Measurements from ENCODE around the gene HS6ST1.

Gene HS6ST1

DNA sequence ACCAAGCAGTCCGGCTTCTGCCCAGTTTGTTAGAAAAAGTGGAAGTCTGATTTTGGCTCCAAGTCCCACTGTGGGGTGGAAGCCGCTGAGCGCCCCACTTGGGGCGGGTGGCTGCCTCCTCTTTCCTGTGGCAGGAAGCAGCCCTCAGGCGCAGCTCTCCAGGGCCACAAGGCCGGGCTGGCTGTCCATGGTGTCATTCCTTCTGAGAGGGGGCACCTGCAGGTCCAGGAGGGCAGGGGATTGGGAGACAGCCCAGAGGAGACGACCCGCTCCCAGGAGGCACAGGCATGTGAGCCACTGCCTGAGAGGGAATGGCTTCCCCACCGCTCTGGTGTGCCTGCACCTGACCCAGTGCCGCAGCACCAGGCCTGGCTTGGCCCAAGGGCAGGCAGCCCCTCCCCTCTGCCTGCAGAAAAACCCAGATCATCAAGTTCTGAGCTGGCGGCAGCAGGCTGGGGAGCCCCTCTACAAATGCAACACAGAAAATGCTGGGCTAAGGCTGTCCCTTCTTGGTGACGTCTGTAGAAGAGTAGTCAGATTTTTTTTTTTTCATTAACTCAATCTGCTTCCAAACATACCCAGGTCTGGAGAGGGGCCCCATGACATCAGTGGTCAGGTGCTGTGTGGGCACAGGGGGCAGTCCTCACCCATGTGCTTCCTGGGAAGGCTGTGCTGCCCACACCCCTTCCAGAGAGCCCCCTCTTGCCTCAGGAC, 38.4 kb downstream of the HS6ST1 start:
- Histone ChIP-seq H2BK15ac (ENCODE audit: low read depth, poor library complexity, severe bottlenecking) (no peak overlapping the region), H4K91ac (ENCODE audit: low read length) (peak overlapping the region; percentile 71), H2AK5ac (ENCODE audit: low read length, severe bottlenecking) (no peak overlapping the region), H2BK5ac (ENCODE audit: low read depth, low read length, poor library complexity, severe bottlenecking) (no peak overlapping the region), H3K9me3 (ENCODE audit: control insufficient read depth, low read length) (no peaks in the 10 kb centered on the region), H3K14ac (ENCODE audit: low read length in 2 of 2) (peak overlapping the region in 1 of 2 experiments; percentile 23), H3K27me3 (ENCODE audit: control insufficient read depth in 1 of 2, insufficient read depth in 1 of 2, low read length in 2 of 2) (no peaks in the 10 kb centered on the region), H3K36me3 (ENCODE audit: control insufficient read depth in 1 of 2, insufficient read depth in 2 of 2, low read depth in 1 of 2, low read length in 2 of 2) (peaks cover 6 to 55% of the 10 kb centered on the region in 2 experiments), H3K4me2 (ENCODE audit: low read length, poor library complexity, severe bottlenecking) (no peak overlapping the region), H3K27ac (ENCODE audit: low read length, poor library complexity, severe bottlenecking) (no peak overlapping the region), H2BK120ac (ENCODE audit: low read depth, low read length) (no peak overlapping the region), H3K18ac (ENCODE audit: low read depth in 1 of 2, low read length in 2 of 2) (no peak overlapping the region), H3K23ac (ENCODE audit: low read length in 2 of 2) (no peak overlapping the region), H2BK12ac (ENCODE audit: low read length in 2 of 2) (peak overlapping the region in 1 of 2 experiments; percentile 59), H3K9ac (ENCODE audit: low read length) (no peak overlapping the region), H3K4me3 (ENCODE audit: insufficient read depth in 1 of 2, low read depth in 1 of 2, low read length in 2 of 2) (no peak overlapping the region), H4K8ac (ENCODE audit: low read length) (no peak overlapping the region), H2AFZ (ENCODE audit: low read depth, low read length) (no peak overlapping the region), H3K4ac (ENCODE audit: low read depth in 1 of 2, low read length in 2 of 2) (no peak overlapping the region), H3K79me1 (replicated peaks; ENCODE audit: low read length, poor library complexity, severe bottlenecking) (peaks cover 38% of the 10 kb centered on the region), H3K4me1 (ENCODE audit: control insufficient read depth, insufficient read depth, low read depth, low read length) (peaks cover 27% of the 10 kb centered on the region)
- WGBS = 92% methylated on average over 11 of the region's 12 CpGs
- DNase-seq = no peak

DNA sequence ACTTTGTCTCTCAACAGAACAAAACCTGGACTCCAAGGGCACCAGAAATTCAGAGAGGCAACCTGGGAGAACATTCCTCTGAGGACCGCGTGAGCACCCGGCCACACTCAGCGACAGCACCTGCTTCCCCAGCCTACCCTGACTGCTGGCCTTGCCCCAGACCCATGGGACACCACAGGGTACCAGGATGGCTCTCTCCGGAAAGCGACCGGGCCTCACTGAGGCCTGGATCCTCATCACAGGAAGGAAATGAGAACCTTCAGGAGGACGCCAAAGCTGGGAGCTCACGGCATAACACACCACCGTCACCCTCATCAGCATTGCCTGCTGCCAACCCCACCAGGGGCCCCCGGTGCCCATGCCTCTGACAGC, 38.9 kb downstream of the HS6ST1 start:
- H2BK12ac ChIP-seq (ENCODE audit: low read length in 2 of 2) = no peak overlapping the region
- DNase-seq = no peak
- H3K79me1 ChIP-seq (replicated peaks; ENCODE audit: low read length, poor library complexity, severe bottlenecking) = peaks cover 32% of the 10 kb centered on the region
- no peak overlapping the region for H2BK15ac ChIP-seq (ENCODE audit: low read depth, poor library complexity, severe bottlenecking)
- H3K14ac ChIP-seq (ENCODE audit: low read length in 2 of 2) = no peak overlapping the region
- H2BK5ac ChIP-seq (ENCODE audit: low read depth, low read length, poor library complexity, severe bottlenecking) = no peak overlapping the region
- no peak overlapping the region for H3K23ac ChIP-seq (ENCODE audit: low read length in 2 of 2)
- no peak overlapping the region for H2BK120ac ChIP-seq (ENCODE audit: low read depth, low read length)
- H3K9me3 ChIP-seq (ENCODE audit: control insufficient read depth, low read length) = peaks cover 5% of the 10 kb centered on the region
- H3K4ac ChIP-seq (ENCODE audit: low read depth in 1 of 2, low read length in 2 of 2) = no peak overlapping the region
- no peak overlapping the region for H4K8ac ChIP-seq (ENCODE audit: low read length)
- H3K36me3 ChIP-seq (ENCODE audit: control insufficient read depth in 1 of 2, insufficient read depth in 2 of 2, low read depth in 1 of 2, low read length in 2 of 2) = peaks cover 12 to 50% of the 10 kb centered on the region in 2 experiments
- peaks cover 27% of the 10 kb centered on the region for H3K4me1 ChIP-seq (ENCODE audit: control insufficient read depth, insufficient read depth, low read depth, low read length)
- H3K9ac ChIP-seq (ENCODE audit: low read length) = no peak overlapping the region
- no peak overlapping the region for H3K27ac ChIP-seq (ENCODE audit: low read length, poor library complexity, severe bottlenecking)
- H2AFZ ChIP-seq (ENCODE audit: low read depth, low read length) = no peak overlapping the region
- no peak overlapping the region for H4K91ac ChIP-seq (ENCODE audit: low read length)
- H3K27me3 ChIP-seq (ENCODE audit: control insufficient read depth in 1 of 2, insufficient read depth in 1 of 2, low read length in 2 of 2) = no peaks in the 10 kb centered on the region
- H2AK5ac ChIP-seq (ENCODE audit: low read length, severe bottlenecking) = no peak overlapping the region
- no peak overlapping the region for H3K4me2 ChIP-seq (ENCODE audit: low read length, poor library complexity, severe bottlenecking)
- WGBS = 97% methylated on average over 10 of the region's 11 CpGs
- no peak overlapping the region for H3K18ac ChIP-seq (ENCODE audit: low read depth in 1 of 2, low read length in 2 of 2)
- no peak overlapping the region for H3K4me3 ChIP-seq (ENCODE audit: insufficient read depth in 1 of 2, low read depth in 1 of 2, low read length in 2 of 2)

DNA sequence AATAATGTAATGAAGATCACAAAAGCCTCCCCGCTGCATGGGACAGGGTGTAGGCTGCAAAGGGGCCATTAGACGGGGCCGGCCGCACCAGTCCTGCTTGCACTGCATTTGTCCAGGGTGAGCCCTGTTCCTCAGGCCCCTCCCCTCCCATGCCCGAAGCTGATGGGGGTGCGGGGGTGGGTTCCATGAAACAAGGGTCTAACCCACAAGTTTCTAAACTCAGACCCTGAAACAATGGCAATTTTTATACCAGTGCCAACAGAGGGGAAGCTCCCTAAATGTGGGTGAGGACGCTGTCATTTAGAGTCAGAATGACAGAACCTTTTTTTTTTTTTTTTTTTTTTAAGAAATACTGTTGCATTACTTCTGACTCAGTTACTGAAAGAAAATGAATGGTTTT, 39.7 kb downstream of the HS6ST1 start:
- H3K27ac ChIP-seq (ENCODE audit: low read length, poor library complexity, severe bottlenecking) = no peak overlapping the region
- peaks cover 27% of the 10 kb centered on the region for H3K4me1 ChIP-seq (ENCODE audit: control insufficient read depth, insufficient read depth, low read depth, low read length)
- H2AK5ac ChIP-seq (ENCODE audit: low read length, severe bottlenecking) = no peak overlapping the region
- H3K18ac ChIP-seq (ENCODE audit: low read depth in 1 of 2, low read length in 2 of 2) = no peak overlapping the region
- H3K27me3 ChIP-seq (ENCODE audit: control insufficient read depth in 1 of 2, insufficient read depth in 1 of 2, low read length in 2 of 2) = no peaks in the 10 kb centered on the region
- H2BK5ac ChIP-seq (ENCODE audit: low read depth, low read length, poor library complexity, severe bottlenecking) = no peak overlapping the region
- no peak overlapping the region for H2BK120ac ChIP-seq (ENCODE audit: low read depth, low read length)
- no peak overlapping the region for H4K8ac ChIP-seq (ENCODE audit: low read length)
- peaks cover 30% of the 10 kb centered on the region for H3K79me1 ChIP-seq (replicated peaks; ENCODE audit: low read length, poor library complexity, severe bottlenecking)
- no peak overlapping the region for H3K14ac ChIP-seq (ENCODE audit: low read length in 2 of 2)
- H2AFZ ChIP-seq (ENCODE audit: low read depth, low read length) = no peak overlapping the region
- peaks cover 17 to 52% of the 10 kb centered on the region in 2 experiments for H3K36me3 ChIP-seq (ENCODE audit: control insufficient read depth in 1 of 2, insufficient read depth in 2 of 2, low read depth in 1 of 2, low read length in 2 of 2)
- DNase-seq = no peak
- H3K9me3 ChIP-seq (ENCODE audit: control insufficient read depth, low read length) = peaks cover 10% of the 10 kb centered on the region
- H3K23ac ChIP-seq (ENCODE audit: low read length in 2 of 2) = no peak overlapping the region
- no peak overlapping the region for H3K4me3 ChIP-seq (ENCODE audit: insufficient read depth in 1 of 2, low read depth in 1 of 2, low read length in 2 of 2)
- no peak overlapping the region for H2BK15ac ChIP-seq (ENCODE audit: low read depth, poor library complexity, severe bottlenecking)
- H4K91ac ChIP-seq (ENCODE audit: low read length) = no peak overlapping the region
- H3K4ac ChIP-seq (ENCODE audit: low read depth in 1 of 2, low read length in 2 of 2) = no peak overlapping the region
- WGBS = 95% methylated on average over 6 of the region's 7 CpGs
- no peak overlapping the region for H3K4me2 ChIP-seq (ENCODE audit: low read length, poor library complexity, severe bottlenecking)
- no peak overlapping the region for H2BK12ac ChIP-seq (ENCODE audit: low read length in 2 of 2)
- H3K9ac ChIP-seq (ENCODE audit: low read length) = no peak overlapping the region

DNA sequence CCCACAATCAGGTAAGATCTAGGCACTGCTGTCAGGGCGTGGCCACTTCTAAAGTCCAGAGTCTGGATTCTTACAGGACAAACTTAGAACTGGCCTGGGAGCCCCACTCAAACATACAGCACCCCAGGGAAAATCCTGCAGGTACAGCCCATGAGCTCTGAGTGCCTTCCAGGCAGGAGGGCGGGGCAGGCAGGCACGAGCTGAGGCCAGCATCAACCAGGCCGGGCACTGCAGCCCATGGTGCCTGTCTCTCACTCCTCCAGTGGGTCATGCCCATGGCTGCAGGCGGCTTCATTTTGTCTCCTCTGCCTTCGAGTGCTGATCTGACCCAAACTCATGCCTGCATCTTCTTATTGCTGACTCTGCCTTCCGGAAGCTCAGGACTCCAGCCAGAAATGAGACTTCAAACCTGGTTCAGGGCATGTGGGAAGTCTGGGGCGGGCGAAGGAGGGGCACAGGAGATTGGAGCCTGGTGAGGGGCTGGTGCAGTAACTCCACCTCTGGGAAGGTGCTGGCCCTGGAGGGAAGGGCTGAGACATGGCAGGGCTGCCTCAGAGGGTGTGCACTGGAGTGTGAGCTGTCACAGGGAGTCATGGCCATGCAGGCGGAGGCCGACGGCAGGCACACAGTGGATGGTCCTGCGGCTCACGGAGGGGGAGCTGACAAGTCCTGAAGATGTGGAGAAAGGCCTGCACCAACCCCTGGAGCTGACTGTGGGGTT, 40.5 kb downstream of the HS6ST1 start:
- peaks cover 12% of the 10 kb centered on the region for H3K9me3 ChIP-seq (ENCODE audit: control insufficient read depth, low read length)
- no peaks in the 10 kb centered on the region for H3K27me3 ChIP-seq (ENCODE audit: control insufficient read depth in 1 of 2, insufficient read depth in 1 of 2, low read length in 2 of 2)
- no peak overlapping the region for H2AFZ ChIP-seq (ENCODE audit: low read depth, low read length)
- H3K4me2 ChIP-seq (ENCODE audit: low read length, poor library complexity, severe bottlenecking) = no peak overlapping the region
- H3K14ac ChIP-seq (ENCODE audit: low read length in 2 of 2) = peak overlapping the region in 1 of 2 experiments; percentile 7
- no peak overlapping the region for H2BK5ac ChIP-seq (ENCODE audit: low read depth, low read length, poor library complexity, severe bottlenecking)
- WGBS = 96% methylated on average over 14 of the region's 14 CpGs
- H2BK120ac ChIP-seq (ENCODE audit: low read depth, low read length) = no peak overlapping the region
- H3K4me3 ChIP-seq (ENCODE audit: insufficient read depth in 1 of 2, low read depth in 1 of 2, low read length in 2 of 2) = no peak overlapping the region
- no peak overlapping the region for H2BK15ac ChIP-seq (ENCODE audit: low read depth, poor library complexity, severe bottlenecking)
- H4K8ac ChIP-seq (ENCODE audit: low read length) = no peak overlapping the region
- H3K18ac ChIP-seq (ENCODE audit: low read depth in 1 of 2, low read length in 2 of 2) = peak overlapping the region in 1 of 2 experiments; percentile 25
- no peak overlapping the region for H4K91ac ChIP-seq (ENCODE audit: low read length)
- no peak overlapping the region for H3K9ac ChIP-seq (ENCODE audit: low read length)
- no peak for DNase-seq
- H3K27ac ChIP-seq (ENCODE audit: low read length, poor library complexity, severe bottlenecking) = no peak overlapping the region
- peaks cover 23% of the 10 kb centered on the region for H3K79me1 ChIP-seq (replicated peaks; ENCODE audit: low read length, poor library complexity, severe bottlenecking)
- H2AK5ac ChIP-seq (ENCODE audit: low read length, severe bottlenecking) = no peak overlapping the region
- no peak overlapping the region for H3K23ac ChIP-seq (ENCODE audit: low read length in 2 of 2)
- H3K36me3 ChIP-seq (ENCODE audit: control insufficient read depth in 1 of 2, insufficient read depth in 2 of 2, low read depth in 1 of 2, low read length in 2 of 2) = peaks cover 25 to 56% of the 10 kb centered on the region in 2 experiments
- no peak overlapping the region for H2BK12ac ChIP-seq (ENCODE audit: low read length in 2 of 2)
- peaks cover 27% of the 10 kb centered on the region for H3K4me1 ChIP-seq (ENCODE audit: control insufficient read depth, insufficient read depth, low read depth, low read length)
- H3K4ac ChIP-seq (ENCODE audit: low read depth in 1 of 2, low read length in 2 of 2) = no peak overlapping the region
